Cerebellar cortex (tissue), 1 donor: Measurements from ENCODE around the gene SYNGR2.

Experiments
- DNase-seq: peaks from one replicate; pipeline ENCODE4 v3.0.0-alpha.2; 2015; ENCODE audit warnings: low spot score

SYNGR2 gene, protein sequence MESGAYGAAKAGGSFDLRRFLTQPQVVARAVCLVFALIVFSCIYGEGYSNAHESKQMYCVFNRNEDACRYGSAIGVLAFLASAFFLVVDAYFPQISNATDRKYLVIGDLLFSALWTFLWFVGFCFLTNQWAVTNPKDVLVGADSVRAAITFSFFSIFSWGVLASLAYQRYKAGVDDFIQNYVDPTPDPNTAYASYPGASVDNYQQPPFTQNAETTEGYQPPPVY

DNA sequence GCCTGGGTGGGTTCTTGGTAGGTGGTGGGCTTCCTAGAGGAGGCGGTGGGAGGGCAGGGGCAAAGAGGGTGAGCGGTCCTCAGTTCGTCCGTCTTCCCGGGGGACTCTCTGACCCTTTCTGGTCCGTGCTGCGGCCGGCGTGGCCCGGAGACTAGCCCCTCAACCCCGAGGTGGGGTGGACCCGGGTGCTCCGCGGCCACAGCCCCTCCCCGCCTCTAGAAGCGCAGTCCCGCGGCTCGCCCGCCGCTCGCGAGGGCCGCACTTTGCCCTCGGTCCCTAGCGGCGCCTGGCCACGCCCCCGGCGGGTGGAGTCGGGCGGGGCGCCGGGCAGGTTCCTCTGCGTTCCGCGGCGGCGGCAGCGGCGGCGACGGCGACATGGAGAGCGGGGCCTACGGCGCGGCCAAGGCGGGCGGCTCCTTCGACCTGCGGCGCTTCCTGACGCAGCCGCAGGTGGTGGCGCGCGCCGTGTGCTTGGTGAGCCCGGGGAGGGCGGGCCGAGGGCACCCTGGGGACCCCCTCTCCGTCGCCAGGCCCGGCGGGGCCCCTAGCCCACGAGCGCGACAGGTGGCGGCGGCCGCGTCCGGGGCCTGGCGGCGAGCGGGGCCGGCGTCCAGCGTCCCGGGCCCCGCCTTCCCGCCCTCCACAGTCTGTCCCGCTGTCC is at the start of gene SYNGR2:
Gene SYNGR2 (plus strand): TSS at position 340 of the 661 bp plus-strand sequence. CDS start 36 bp downstream, at position 376.
- peak; percentile 69 for DNase-seq

DNA sequence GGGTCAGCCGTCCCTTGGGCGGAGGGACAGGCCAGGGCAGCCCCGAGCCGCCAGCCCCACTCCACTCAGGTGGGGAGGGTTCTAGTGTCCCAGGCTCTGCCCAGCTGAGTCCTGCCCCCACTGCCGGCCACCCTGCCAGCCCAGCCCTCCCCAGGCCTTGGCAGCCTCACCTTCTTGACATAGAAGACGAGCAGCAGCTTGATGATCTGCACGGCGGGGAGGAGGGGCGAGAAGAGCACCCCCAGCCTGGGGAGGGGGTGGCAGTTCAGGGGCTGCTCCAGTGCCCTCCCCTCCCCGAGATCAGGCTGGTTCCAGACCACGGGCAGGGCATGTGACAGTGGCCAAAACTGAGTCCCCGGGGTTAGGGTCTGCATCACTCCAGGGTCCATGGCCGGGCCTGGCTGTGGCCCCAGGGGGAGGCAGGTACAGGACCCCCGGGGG is 49.6 kb upstream of the SYNGR2 start:
- no peak for DNase-seq

DNA sequence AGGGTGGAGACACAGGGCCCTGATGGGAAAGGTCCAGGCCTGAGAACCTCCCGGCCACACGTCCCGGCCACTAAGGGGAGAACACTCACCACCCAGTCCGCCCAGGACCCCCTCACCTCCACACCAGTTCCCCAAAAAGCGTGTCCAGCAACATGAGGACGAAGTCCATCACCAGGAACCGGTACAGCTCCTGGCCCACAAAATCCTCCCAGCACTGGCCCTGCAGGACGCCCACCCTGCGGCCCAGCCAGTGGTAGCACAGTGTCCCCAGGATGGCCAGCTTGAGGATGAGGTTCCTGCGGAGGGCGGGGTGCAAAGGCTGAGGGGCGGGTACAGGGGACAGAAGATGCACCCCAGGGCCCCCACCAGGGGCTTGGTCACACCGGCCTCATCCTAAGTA is 47.8 kb upstream of the SYNGR2 start:
- no peak for DNase-seq

DNA sequence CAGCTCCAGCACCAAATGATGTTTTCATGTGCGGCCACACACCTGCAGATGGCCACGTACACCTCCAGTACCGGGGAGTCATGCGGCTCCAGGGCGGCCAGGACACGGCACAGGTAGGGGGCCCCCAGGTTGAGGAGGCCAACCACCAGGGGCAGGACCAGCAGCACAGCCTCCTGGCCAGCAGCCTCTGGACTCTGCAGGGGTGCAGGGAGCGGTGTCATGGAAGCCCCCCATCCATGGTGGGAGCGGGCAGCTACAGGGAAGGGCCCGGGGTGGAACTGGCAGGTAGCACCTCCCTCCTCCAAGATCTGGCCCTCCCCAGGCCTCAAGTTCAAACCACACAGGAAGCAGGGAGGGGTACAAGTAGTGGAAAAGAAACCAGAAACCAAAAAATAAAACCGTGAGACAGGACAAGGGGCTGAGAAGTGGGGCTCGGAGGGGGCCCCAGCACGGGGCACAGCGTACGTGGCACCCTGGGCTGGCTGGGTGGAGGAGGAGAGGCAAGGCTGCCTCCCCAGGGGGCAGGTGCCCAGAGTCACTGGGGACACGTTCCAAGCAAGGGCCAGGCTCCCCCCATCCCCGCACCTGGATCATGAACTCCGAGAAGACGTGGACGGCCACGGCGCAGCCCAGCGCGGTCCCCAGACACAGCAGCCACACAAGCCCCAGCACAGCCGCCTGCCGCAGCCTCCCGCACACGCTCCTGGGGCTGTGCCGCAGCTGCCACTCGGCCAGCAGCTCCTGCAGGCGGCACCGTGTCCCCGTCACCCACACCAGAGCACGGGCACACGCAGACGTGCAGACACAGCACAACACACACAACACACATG is 47.2 kb upstream of the SYNGR2 start:
- no peak for DNase-seq

DNA sequence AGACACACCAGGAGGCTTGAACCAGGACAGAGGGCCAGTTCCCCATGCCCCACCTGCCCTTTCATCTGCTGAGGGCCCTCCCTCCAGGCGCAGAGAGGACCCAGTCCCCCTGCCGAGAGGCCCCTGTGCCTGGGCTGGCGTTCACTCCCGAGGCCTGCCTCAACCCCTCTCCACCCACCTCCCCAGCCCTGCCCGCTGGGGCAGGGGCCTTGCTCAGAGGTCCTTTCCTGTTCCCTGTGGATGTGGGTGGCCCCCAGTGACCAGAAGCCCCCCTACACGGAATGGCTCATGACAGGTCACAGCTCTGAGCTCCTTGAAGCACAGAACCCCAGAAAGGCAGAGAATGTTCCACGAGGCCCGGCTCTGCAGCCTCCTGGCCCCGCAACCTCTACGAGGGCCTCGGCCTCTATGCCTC is 46.6 kb upstream of the SYNGR2 start:
- DNase-seq, result no peak

DNA sequence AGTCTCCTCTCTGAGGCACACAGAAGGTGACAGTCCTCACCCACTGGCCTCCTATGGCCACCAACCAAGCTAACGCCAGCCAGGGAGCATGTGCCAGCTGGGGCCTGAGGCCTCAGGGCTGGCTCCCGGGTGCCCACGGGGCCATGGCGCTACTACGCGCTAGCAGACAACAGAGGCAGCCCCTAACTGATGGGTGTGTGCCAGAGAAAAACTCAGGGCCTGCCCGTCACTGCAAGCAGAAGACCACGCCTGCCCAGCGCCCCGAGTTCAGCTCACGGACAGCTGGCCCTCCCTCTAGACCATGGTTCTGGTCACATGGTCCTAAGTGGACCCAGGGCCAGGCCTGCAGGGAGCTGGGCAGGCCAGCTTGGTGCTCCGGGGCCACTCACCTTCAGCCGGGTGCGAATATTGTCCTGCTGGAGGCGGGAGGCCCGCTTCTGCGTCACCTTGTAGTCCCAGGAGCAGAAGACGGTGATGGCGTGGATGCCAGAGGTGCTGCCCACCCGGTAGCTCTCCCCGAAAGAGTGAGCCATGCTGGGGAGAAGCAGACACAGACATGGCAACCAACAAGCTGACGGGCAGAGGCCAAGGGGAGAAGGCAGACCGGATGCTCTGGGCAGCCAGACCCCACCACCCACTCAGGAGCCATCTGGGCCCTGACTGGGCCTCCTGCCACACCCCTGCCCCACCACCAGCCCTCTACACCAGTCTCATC is 46.0 kb upstream of the SYNGR2 start:
- DNase-seq, result no peak

DNA sequence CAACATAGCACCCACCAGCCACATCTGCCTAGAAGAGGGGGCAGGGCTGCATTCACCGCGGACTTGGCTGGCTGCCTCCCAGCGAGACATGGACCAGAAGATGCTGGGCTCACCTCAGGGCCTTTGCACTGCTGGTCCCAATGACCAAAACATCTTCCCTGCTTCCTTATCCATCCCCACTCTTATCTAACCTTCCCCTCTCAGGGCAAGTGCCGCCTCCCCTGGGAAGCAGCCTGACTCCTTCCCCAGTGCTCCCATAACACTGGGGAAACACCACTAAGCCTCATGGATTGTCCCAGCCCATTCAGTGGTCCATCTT is 45.5 kb upstream of the SYNGR2 start:
- no peak for DNase-seq

DNA sequence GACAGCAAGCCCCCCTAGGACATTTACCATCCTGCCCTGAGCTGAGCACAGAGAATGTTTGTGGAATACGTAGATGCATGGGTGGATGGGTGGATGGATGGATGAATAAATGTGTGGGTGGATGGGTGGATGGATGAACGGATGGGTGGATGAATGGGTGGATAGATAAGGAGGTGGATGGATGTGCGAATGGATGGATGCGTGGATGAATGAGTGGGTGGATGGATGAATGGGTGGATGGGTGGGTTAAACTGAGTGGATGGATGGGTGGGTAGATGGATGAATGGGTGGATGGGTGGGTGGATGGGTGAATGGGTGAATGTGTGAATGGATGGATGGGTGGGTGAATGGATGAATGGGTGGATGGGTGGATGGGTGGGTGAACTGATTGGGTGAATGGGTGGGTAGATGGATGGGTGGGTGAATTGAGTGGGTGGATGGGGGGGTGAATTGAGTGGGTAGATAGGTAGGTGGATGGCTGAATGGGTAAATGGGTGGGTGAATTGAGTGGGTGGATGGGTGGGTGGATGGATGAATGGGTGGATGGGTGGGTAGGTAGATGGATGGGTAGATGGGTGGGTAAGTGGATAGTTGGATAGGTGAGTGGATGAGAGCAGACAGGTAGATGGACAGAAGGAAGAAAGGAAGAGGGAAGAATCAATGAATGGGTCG is 45.0 kb upstream of the SYNGR2 start:
- no peak for DNase-seq

DNA sequence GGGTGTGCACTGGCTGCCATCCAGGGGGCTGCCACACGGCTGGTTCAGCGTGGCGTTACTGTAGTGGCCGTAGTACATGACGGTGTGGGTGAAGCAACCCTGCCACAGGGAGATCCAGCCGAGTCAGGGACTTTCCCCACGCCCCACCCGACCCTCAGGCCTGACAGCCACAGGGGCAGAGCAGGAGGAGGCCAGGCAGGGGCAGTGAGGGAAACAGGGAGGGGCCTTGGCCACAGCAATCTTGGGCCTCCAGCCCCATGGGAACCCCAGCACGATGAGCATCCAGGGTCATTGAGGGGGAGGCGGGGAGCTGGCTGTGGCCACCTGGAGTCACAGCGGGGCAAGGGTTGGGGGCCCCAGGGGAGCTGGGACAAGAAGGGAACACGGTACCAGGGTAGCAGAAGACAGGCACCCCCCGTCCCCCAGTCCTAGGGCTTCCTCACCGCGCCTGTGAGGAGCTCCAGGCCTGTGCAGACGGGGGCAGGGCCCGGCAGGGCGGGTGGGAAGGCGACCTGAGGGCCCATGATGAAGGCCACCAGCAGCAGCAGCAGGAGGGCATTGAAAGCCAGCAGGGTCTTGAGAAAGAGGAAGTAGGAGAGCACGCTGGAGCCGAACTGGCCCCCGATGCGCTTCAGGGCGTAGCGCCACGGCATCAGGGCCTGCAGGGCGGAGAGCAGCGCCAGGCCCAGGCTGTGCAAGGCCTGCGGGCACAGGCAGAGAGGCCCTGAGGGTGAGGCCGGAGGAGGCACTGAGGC is 44.1 kb upstream of the SYNGR2 start:
- DNase-seq, result no peak

DNA sequence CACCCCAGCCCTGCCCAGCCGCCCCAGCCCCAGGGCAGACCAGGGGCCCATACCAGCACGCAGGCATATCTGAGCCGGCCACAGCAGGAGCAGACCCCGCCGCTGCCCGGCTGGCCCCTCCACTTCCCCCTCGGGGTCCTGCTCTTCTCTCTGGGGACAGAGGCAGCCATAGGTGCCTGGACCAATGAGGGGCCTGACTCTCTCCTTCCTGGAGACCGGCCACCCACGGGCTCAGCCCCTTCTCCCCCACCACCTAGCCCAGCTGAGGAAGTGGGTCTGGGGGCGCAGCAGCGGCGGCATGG is 43.6 kb upstream of the SYNGR2 start:
- DNase-seq, result no peak

DNA sequence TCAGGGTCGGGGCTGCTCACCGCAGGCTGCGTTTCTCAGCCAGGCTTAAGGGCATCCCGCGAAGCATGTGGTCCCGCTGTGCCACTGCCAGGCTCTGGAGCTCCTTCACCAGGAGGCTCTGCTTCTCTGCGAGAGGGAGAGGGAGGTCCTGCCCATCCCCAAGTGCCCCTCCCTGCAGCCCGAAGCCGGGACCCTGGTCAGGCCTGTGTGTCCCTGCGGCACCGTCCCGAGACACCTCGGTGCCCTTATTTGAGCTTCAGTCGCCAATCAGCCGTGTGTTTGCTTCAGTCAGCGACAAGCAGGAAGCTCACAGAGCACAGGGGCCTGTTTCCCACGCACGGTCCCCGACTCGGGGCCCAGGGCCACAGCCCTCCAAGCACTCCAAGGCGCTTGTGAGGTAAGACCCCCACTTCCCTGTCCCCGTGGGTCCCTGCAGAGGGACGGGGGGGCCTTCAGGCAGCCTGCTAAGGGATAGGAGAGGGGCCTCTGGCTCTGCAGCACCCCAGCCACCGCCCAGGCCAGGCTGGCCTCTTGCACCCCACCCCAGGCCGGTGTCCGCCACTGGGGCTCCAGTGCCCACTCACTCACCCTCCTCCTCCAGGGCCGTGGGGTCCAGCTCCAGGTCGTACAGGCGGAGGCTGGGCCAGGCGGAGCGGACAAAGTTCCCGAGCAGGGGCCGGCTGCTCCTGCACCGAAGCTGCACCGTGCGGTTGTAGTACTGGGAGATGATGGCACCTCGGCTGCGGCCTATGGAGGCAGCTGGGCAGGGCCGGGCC is 43.1 kb upstream of the SYNGR2 start:
- no peak for DNase-seq

DNA sequence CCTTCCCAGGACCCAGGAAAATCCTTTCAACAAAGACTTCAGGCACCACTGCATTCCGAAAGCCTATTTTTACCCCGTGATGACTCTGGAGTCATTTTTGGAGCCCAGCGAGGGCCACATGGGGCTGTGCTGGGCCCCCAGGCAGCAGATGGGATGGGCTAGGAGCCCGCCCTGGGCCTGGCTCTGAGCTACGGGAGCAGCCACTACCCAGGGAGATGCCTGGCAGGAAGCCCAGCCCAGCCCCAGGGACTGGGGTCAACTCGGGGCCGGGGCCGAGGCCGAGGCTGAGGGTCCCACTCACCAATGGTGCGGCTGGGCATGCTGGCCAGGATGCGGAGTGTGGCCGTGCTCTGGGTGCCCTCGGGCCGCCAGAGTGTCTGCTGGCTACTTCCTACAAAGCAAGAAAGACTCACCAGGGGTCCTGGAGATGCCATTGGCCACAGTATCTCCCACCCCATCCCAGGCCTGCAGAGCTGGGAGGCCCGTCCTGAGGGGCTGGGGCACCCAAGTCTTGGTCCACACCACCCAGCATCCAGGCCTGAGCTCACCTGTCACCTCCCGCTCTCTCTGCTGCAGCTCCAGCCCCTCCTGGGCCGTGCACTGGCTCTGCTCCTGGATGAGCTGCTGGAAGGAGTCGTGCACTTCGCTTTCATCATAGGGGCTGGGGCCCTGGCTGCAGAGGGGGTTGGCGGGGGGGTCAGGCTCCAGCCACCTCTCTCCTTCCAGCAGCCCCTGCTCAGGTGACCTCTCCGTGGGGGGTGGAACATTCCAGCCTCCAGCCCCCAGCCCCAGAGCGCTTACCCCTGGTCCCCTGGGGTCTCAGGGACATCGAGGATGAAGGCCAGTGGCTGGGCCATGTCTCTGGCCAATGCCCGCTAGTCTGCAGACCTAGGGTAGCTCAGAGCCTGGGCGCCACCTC is 42.1 kb upstream of the SYNGR2 start:
- no peak for DNase-seq

DNA sequence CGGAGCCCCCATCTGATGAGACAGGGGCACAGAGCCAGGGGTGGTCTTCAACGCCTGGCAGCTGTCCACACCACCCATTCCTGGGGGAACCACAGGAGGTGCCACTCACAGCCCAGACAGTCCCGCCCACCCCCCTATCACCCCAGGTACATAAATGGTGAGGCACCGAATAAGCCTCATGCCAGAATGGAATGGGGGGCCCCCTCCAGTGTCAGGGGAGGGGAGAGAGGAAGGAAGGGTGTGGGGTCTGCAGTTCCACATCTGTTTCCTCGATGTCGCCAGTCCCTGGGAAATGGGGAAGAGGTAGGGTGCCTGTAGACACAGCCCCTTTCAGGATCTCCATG is 41.5 kb upstream of the SYNGR2 start:
- no peak for DNase-seq

DNA sequence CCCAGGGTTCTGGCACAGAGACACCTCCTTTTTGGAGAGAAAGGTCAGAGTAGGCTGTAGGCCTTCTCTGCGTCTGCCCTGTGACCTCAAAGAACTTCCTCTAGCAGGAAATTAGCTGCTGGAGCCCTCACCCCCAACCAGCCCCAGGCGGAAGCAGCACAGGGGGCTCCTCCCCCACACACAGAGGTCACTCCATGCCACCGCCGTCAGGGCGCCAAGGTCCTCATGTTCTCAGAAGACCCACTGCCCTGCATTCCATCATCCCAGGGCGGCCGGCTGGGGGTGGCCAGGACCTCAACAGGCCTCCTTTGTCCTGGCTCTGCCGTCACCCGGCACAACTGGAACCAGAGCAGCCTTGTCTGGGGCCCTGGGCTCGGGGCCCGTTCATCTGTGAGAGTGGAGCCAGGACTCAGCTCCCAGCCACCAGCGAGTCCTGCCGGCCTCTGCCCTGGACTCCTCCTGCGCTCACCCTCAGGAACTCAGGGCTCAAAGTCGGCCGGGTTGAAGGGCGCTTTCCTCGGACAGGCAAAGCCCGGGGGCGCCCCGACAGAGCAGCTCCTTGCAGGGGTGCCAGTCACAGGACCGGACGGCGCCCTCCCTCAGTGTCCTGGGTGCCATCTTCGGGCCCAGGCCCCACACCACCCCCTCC is 41.0 kb upstream of the SYNGR2 start:
- DNase-seq, result no peak

DNA sequence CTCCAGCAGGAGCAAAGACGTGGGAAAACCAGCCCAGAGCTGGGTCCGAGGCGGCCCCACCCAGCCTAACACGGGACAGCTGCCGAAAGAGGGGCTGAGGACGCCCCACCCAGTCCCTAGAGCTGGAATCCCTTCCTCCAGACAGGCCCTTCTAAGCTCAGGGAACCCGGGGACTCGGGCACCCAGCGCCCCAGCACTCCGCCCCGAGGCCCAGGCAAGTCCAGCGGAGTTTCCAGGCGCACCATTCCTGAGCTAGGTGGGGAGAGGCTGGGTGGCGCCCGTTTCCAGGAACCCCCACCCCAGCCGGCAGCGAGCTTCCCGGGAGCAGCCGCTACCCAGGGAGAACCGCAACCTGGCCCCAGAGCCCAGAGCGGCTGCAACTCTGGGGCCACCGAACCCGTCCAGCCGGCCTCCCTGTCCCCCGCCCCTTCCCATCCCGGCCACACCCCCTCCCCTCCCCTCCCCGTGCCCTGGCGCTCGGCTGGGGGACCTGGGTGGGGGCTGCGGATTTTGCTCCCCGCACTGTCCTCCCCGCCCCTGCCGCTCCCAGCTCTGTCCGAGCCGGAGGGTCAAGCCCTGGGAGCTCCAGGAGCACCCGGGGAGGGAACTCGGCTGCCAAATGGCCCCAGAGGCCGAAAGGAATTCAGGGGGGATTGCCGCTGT is 40.4 kb upstream of the SYNGR2 start:
- no peak for DNase-seq

DNA sequence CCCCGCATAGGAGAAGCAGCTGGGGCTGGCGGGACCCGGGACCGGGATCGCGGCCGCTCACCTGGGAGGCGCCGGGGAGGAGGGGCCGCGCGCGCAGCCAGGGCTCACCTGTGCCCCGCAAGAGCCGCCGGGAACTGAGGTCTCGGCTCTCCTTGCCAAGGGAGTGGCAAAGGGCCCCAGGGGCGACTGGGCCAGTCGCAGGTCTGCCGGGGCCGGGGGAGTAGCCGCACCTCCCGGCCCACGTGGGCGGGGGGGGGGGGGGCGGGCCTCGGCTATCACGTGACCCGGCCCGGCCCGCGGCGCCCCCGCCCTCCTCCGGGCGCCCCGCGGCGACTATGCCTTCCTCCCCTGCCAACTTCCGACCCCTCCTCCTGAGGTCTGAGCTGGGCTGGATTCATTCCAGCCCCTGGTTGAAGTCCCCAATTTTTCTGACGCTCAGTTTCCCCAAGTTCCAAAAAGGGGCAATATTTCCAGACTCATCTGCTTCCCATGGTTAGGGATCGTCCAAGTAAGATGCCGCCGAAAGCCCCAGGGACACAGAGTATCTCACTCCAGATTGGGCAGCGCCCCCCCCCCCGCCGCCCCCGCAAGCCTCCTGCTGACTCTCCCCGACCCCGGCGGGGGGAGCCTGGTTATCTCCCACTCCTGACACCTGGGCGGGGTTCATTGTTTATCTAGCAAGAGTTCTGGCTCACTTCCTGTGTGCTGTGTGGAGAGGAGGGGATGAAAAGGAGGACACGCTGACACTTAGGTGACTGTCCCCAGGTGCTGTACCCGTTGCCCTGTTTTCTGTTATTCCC is 39.6 kb upstream of the SYNGR2 start, which contains the start of gene TMC6:
Gene TMC6 (minus strand): TSS at position 205 of the 800 bp plus-strand sequence. CDS start 1,923 bp downstream, outside the sequence.
- no peak for DNase-seq

DNA sequence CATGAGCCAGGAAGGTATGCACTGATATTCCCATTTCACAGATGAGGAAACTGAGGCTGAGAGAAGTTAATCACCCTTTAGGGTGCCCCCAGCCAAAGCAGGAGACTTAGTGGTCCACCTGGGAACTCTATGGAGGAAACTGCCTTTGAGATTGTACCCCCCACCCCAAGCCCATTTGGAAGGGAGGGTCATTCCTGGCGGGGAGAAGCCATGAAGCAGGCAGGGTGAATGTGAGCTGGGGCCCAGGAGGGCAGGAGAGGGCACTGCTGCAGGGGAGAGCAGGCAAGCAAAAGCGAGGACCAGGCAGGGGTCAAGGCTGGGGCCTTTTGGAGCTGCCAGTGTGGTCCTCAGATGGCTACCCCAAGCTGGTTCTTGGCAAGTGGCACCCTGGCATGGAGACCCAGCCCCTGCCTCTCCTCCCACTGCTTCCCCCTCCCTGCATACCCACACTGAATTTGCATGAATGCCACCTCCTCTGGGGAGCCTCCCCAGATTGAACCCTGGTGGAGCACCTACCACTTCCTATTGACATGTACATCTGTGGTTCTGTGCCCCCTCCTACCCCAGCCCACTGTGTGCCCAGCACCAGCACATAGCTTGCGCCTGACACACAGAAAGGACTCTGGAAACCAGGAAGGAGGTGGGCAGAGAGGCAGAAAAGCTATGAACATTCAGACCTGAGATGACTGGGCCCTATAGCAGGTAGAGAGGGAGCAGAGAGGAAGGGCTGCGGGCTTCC is 38.9 kb upstream of the SYNGR2 start:
- no peak for DNase-seq
